Measurements from ENCODE around the gene BLCAP.
"Not testable (repeated sequence)": the region's sequence is repeated elsewhere in the genome, so short reads cannot be mapped to it uniquely, and the experiment has no call there.

BLCAP gene, protein sequence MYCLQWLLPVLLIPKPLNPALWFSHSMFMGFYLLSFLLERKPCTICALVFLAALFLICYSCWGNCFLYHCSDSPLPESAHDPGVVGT

DNA sequence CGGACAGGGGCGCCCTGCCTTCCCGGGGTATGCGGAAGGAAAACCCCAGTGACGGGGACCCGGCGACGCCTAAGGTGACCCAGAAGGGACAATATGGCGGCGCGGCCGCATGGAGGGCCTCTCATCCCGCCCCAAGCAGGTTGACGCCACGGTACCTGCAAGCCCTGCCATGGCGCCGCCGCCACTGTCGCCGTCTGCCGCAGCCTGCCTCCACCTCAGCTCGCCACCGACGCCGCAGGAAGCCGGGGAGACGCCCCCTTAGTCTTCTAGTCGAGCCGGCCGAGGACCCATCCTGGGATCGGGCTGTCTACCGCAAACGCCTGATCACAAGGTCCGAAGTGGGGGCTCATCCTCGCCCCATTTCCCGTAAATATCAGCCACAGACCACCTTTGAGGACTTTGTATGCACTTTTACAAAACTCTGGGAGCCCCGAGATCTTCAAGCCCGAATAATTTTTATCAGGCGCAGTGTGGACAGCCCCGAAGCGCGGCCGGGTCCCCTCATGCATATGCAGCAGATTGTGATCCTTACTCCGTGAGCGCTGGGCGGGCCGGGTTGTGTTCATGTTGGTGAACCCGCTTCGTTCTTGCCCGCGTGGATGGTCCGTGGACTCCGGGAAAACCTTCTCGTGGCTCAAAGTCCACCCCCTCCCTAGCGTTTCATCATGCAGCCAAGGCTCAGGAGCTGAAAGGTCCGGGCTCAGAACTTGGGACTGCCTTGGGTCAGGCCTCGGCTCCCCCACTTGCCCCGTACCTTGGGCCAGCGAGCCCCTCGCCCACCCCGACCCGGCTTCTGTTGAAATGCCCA, at the start of gene BLCAP:
TSS of gene BLCAP (minus strand) at position 239 of the 808 bp plus-strand sequence. CDS start 8,702 bp downstream, outside the sequence.
- Histone ChIP-seq H3K9me3 (ENCODE audit: low read depth, low read length) (no peaks in the 10 kb centered on the region), H3K36me3 (ENCODE audit: insufficient read depth, low read length) (no peaks in the 10 kb centered on the region), H3K27ac (peak within 1 kb of the TSS; percentile 98), H3K4me3 (peak within 1 kb of the TSS; percentile 87), H3K9ac (ENCODE audit: insufficient read length) (peak within 1 kb of the TSS; percentile 98)
- DNase-seq (ENCODE audit: low read depth, low spot score), result peak; percentile 70
- TF ChIP-seq FOXP2 (optimal IDR thresholded peaks at IDR 0.05; ENCODE audit: control extremely low read depth, extremely low read length, insufficient read depth) (no peak), POLR2AphosphoS5 (IDR thresholded peaks at IDR 0.05; ENCODE audit: borderline replicate concordance, low read depth, low read length) (peak; percentile 87), EZH2 (IDR thresholded peaks at IDR 0.05) (no peak)

DNA sequence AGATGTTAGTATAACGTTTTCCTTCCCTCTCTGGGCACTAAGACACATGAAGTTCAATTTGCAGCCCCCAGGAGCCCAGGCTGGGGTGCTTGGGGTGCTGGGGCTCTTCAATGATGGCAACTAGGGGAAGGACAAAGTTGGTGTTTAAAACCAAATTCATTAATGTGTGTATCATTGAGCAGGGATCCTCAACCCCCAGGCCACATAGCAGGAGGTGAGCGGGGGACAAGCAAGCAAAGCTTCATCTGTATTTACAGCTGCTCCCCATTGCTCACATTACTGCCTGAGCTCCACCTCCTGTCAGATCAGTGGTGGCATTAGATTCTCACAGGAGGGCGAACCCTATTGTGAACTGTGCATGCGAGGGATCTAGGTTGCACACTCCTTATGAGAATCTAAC, 49.8 kb upstream of the BLCAP start:
- DNase-seq (ENCODE audit: low read depth, low spot score); H3K27ac ChIP-seq; H3K9ac ChIP-seq (ENCODE audit: insufficient read length); H3K9me3 ChIP-seq (ENCODE audit: low read depth, low read length); H3K4me3 ChIP-seq; H3K36me3 ChIP-seq (ENCODE audit: insufficient read depth, low read length): not testable (repeated sequence)

DNA sequence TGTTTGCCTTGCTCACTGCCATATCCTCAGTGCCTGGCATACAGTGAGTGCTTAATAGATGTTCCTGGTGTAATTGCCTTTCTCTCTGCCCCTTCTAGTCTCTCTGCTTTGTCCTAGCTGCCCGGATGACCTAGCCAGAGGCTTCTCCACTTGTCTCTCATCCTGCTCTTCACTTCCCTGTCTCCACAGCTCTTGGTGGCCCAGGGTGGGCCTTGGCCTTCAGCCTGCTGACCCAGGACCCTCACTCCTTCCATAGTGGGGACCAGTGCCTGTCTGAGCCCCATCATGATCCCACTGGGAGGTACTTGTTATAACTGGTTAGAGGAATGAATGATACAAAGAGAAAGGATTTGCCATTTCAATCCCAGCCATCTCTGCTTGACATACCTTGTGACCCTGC, 49.2 kb upstream of the BLCAP start:
- no peak for DNase-seq (ENCODE audit: low read depth, low spot score)
- no peak overlapping the region for H3K9ac ChIP-seq (ENCODE audit: insufficient read length)
- TF ChIP-seq POLR2AphosphoS5 (IDR thresholded peaks at IDR 0.05; ENCODE audit: borderline replicate concordance, low read depth, low read length) (no peak), FOXP2 (optimal IDR thresholded peaks at IDR 0.05; ENCODE audit: control extremely low read depth, extremely low read length, insufficient read depth) (no peak), EZH2 (IDR thresholded peaks at IDR 0.05) (no peak)
- no peak overlapping the region for H3K4me3 ChIP-seq
- H3K27ac ChIP-seq, result no peak overlapping the region
- H3K36me3 ChIP-seq (ENCODE audit: insufficient read depth, low read length), result no peaks in the 10 kb centered on the region
- H3K9me3 ChIP-seq (ENCODE audit: low read depth, low read length), result no peaks in the 10 kb centered on the region

DNA sequence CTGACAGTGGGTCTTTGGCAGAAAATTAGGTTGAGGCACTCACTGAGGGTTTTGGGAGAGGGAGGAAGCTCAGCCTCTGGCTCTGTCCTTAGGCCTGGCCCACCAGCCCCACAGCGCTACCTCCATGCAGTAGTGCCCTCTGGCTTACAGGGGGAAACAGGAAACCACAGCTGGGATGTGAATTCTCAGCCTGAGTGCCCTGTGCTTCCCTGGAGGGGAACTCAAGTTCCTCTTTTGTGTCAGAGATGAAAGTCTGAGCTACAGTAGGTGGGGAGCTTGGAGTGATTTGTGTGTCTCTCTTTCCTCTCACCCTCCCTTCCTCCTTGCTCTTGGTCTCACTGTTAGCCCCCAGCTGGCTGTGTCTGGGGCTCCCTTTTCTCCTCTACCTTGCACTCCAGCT, 48.2 kb upstream of the BLCAP start:
- DNase-seq (ENCODE audit: low read depth, low spot score), result no peak
- TF ChIP-seq FOXP2 (optimal IDR thresholded peaks at IDR 0.05; ENCODE audit: control extremely low read depth, extremely low read length, insufficient read depth) (no peak), POLR2AphosphoS5 (IDR thresholded peaks at IDR 0.05; ENCODE audit: borderline replicate concordance, low read depth, low read length) (no peak), EZH2 (IDR thresholded peaks at IDR 0.05) (no peak)
- Histone ChIP-seq H3K27ac (no peak overlapping the region), H3K4me3 (no peak overlapping the region), H3K9ac (ENCODE audit: insufficient read length) (no peak overlapping the region), H3K36me3 (ENCODE audit: insufficient read depth, low read length) (no peaks in the 10 kb centered on the region), H3K9me3 (ENCODE audit: low read depth, low read length) (no peaks in the 10 kb centered on the region)

DNA sequence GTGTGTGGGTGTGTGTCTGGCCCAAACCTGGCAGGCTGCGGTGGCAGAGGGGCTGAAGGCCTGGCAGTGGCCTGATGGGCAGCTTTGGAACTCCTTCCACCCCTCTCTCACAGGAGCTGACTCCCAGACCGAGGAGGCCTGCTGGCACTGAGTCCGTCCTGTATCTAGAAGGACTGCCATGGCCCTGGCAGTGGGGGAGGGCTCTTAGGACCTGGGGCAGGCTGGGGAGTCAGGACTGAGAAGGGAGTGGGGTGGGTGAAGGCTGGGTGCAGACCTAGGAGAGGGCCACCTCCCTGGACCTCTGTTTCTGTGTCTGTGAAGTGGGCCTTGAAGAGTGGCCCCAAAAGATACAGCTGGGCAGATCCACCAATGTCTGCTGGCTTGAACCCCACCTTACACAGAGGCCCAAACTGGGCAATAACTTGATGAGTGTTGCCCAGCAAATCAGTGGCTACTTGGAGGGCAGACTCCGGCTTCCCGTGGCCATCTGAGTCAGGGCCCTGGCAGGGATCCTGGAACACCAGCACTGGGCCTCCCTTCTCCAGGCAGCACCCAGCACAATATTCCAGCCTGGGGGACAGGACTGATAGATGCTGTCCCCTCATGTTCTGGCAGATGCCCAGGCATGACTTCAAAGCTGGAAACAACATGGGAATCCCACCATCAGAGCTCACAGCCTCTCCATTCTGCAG, 46.7 kb upstream of the BLCAP start:
- TF ChIP-seq POLR2AphosphoS5 (IDR thresholded peaks at IDR 0.05; ENCODE audit: borderline replicate concordance, low read depth, low read length), result no peak
- no peak for TF ChIP-seq FOXP2 (optimal IDR thresholded peaks at IDR 0.05; ENCODE audit: control extremely low read depth, extremely low read length, insufficient read depth)
- TF ChIP-seq EZH2 (IDR thresholded peaks at IDR 0.05), result no peak
- H3K27ac ChIP-seq, result no peak overlapping the region
- H3K36me3 ChIP-seq (ENCODE audit: insufficient read depth, low read length), result no peaks in the 10 kb centered on the region
- no peak overlapping the region for H3K4me3 ChIP-seq
- no peaks in the 10 kb centered on the region for H3K9me3 ChIP-seq (ENCODE audit: low read depth, low read length)
- H3K9ac ChIP-seq (ENCODE audit: insufficient read length), result no peak overlapping the region
- DNase-seq (ENCODE audit: low read depth, low spot score), result no peak

DNA sequence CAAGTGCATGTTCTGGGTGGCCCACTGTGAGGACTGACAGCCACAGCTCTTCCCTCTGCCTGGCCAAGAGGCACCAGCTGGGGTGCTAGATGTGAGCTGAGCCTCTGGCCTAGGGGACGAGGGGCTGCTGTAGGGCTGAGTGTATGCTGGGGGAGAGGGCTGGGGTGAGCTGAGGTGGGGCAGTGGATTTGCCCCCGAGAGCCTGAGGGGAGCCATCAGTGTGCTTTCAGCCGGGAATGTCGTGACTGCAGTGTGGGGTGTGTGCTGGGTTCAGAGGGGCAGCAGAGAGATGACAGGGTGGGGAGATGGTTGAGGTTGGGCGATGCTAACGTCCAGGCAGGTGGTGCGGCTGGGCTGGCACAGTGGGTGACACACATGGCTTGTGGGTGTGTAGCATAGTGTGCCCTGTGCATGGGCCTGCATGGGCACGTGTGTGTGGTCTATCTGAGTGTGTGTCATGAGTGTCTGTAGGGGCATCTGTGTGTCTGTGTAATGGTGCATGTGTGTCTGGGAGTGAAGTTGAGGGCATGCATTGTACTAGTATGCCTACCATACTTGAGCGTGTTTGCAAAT, 46.0 kb upstream of the BLCAP start:
- Histone ChIP-seq H3K27ac (no peak overlapping the region), H3K4me3 (no peak overlapping the region), H3K36me3 (ENCODE audit: insufficient read depth, low read length) (no peaks in the 10 kb centered on the region), H3K9ac (ENCODE audit: insufficient read length) (no peak overlapping the region), H3K9me3 (ENCODE audit: low read depth, low read length) (no peaks in the 10 kb centered on the region)
- no peak for DNase-seq (ENCODE audit: low read depth, low spot score)
- no peak for TF ChIP-seq FOXP2 (optimal IDR thresholded peaks at IDR 0.05; ENCODE audit: control extremely low read depth, extremely low read length, insufficient read depth)
- TF ChIP-seq EZH2 (IDR thresholded peaks at IDR 0.05), result no peak
- no peak for TF ChIP-seq POLR2AphosphoS5 (IDR thresholded peaks at IDR 0.05; ENCODE audit: borderline replicate concordance, low read depth, low read length)

DNA sequence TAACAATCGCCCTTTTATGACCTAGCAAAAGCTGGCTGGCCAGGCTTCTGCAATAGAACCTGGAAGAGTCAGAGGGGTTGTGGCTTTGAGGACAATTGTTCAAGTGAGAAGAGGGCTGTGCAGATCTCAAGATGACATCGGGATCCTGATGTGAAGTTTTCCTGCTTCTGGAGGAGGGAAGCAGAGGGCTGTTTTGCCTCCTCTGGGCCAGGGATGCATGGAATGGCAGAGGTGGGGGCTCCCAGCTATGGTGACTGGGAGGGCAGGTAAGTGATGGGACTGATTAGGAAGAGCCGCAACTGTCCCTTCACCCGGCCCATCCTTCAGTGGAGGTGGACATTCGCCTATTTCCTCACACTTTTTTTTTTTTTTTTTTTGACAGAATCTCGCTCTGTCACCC, 43.4 kb upstream of the BLCAP start:
- no peak overlapping the region for H3K4me3 ChIP-seq
- no peak for TF ChIP-seq EZH2 (IDR thresholded peaks at IDR 0.05)
- no peak for TF ChIP-seq POLR2AphosphoS5 (IDR thresholded peaks at IDR 0.05; ENCODE audit: borderline replicate concordance, low read depth, low read length)
- no peak for TF ChIP-seq FOXP2 (optimal IDR thresholded peaks at IDR 0.05; ENCODE audit: control extremely low read depth, extremely low read length, insufficient read depth)
- no peaks in the 10 kb centered on the region for H3K9me3 ChIP-seq (ENCODE audit: low read depth, low read length)
- no peak for DNase-seq (ENCODE audit: low read depth, low spot score)
- H3K9ac ChIP-seq (ENCODE audit: insufficient read length), result no peak overlapping the region
- no peak overlapping the region for H3K27ac ChIP-seq
- H3K36me3 ChIP-seq (ENCODE audit: insufficient read depth, low read length), result no peaks in the 10 kb centered on the region

DNA sequence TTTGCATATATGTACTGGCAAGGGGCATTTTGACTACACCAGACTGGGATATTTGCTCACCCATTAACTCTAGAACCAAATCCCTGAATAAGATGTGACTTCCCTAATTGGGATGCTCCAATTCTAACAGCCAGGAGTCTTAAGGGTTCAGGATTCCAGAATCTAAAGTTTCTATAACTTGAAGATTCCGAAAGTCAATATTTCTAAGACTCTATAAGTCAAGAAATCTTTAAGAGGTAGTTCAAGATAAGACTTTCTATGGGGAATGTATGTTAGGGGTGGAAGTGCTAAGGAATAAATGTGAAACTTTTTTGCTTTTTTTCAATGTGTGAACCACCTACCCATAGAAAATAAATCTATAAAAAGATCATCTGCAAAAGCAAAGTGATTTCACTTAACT, 42.7 kb upstream of the BLCAP start:
- Histone ChIP-seq H3K9me3 (ENCODE audit: low read depth, low read length) (no peaks in the 10 kb centered on the region), H3K9ac (ENCODE audit: insufficient read length) (no peak overlapping the region), H3K36me3 (ENCODE audit: insufficient read depth, low read length) (no peaks in the 10 kb centered on the region), H3K27ac (no peak overlapping the region), H3K4me3 (no peak overlapping the region)
- no peak for TF ChIP-seq FOXP2 (optimal IDR thresholded peaks at IDR 0.05; ENCODE audit: control extremely low read depth, extremely low read length, insufficient read depth)
- no peak for TF ChIP-seq POLR2AphosphoS5 (IDR thresholded peaks at IDR 0.05; ENCODE audit: borderline replicate concordance, low read depth, low read length)
- no peak for TF ChIP-seq EZH2 (IDR thresholded peaks at IDR 0.05)
- no peak for DNase-seq (ENCODE audit: low read depth, low spot score)
